Fibroblast of villous mesenchyme (primary cell): ENCODE data around the gene USP11. TPM values are rescaled to one million over a fixed set of nuclear protein-coding genes. Genes with fewer than 3 reads are reported as not detected.

Source experiments
- DNase-seq: peaks from one replicate; pipeline ENCODE4 v3.0.0-alpha.2; 2010; ENCODE audit warnings: low read depth
- H3K4me3 ChIP-seq: 2 replicates; pipeline ENCODE4 v1.5.1; 2011; ENCODE audit warnings: low read depth, mild to moderate bottlenecking, low read length
- total RNA-seq: library from RNA; depleted of rRNA; stranded (reverse); fragments of >200 nt; gene quantifications from 2 replicates; pipeline ENCODE4 v1.2.3, GENCODE V29; 2012
- TF ChIP-seq, protein P1 (sequence below): IDR thresholded peaks from 2 replicates; pipeline ENCODE4 v1.5.1; 2012; ENCODE audit warnings: low read depth, mild to moderate bottlenecking, low read length; ENCODE audit not compliant: insufficient read depth

Gene USP11
- total RNA-seq, 1 donor = 48.4 TPM

GRCh38 chrX:47242321-47242720, 9.5 kb downstream of the USP11 start:
- TF ChIP-seq, protein P1, sequence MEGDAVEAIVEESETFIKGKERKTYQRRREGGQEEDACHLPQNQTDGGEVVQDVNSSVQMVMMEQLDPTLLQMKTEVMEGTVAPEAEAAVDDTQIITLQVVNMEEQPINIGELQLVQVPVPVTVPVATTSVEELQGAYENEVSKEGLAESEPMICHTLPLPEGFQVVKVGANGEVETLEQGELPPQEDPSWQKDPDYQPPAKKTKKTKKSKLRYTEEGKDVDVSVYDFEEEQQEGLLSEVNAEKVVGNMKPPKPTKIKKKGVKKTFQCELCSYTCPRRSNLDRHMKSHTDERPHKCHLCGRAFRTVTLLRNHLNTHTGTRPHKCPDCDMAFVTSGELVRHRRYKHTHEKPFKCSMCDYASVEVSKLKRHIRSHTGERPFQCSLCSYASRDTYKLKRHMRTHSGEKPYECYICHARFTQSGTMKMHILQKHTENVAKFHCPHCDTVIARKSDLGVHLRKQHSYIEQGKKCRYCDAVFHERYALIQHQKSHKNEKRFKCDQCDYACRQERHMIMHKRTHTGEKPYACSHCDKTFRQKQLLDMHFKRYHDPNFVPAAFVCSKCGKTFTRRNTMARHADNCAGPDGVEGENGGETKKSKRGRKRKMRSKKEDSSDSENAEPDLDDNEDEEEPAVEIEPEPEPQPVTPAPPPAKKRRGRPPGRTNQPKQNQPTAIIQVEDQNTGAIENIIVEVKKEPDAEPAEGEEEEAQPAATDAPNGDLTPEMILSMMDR = no peak
- DNase-seq = no peak
- H3K4me3 ChIP-seq = no peak overlapping the region

- no peak overlapping the region for H3K4me3 ChIP-seq
- TF ChIP-seq, protein P1 = no peak
- no peak for DNase-seq
Observed at GRCh38 chrX:47243351-47243750, 10.5 kb downstream of the USP11 start.

DNA sequence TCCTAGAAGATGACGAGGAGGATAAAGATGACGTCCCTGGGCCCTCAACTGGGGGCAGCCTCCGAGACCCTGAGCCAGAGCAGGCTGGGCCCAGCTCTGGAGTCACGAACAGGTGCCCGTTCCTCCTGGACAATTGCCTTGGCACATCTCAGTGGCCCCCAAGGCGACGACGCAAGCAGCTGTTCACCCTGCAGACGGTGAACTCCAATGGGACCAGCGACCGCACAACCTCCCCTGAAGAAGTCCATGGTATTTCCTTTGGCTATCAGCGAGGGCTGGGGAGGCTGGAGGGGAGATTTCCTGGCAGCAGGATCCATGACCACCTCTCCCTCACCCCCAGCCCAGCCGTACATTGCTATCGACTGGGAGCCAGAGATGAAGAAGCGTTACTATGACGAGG, 11.9 kb downstream of the USP11 start:
- no peak overlapping the region for H3K4me3 ChIP-seq
- TF ChIP-seq, protein P1 = no peak
- no peak for DNase-seq

DNA sequence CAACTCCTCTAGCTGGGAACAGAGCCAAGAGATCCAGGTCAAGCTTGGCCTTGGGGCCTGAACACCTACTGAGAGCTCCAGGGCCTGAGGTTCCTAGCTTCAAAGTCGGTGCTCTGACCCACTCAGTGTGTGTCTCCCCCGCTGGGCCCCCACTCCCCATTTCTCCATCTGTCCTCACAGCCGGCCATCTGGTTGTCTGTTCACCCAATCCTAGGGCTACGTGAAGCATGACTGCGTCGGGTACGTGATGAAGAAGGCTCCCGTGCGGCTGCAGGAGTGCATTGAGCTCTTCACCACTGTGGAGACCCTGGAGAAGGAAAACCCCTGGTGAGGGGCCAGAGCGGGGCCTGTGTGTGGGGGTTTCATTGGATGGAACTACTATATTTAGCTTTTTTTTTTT, 12.3 kb downstream of the USP11 start:
- TF ChIP-seq, protein P1 = no peak
- H3K4me3 ChIP-seq = no peak overlapping the region
- no peak for DNase-seq

- peak; percentile 8 for DNase-seq
- TF ChIP-seq, protein P1 = no peak
- H3K4me3 ChIP-seq = no peak overlapping the region
Observed at GRCh38 chrX:47247206-47247998, 14.6 kb downstream of the USP11 start.

DNA sequence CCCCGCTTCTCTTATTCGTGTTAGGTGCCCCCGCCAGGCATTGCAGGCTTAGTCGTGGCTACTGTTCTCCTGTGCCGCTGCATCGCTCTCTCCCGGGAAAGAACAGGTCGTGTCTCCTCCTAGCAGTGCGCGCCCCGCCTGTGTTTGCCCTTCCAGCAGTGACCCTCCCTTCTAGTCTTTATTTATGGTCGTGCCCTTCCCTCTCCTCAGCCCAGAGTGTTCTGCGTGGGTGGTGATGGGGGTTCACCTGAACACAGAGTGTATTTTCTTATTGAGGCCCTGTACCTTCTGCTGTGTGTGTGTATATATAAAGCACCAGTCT, 15.2 kb downstream of the USP11 start:
- no peak overlapping the region for H3K4me3 ChIP-seq
- no peak for DNase-seq
- TF ChIP-seq, protein P1 = no peak

DNA sequence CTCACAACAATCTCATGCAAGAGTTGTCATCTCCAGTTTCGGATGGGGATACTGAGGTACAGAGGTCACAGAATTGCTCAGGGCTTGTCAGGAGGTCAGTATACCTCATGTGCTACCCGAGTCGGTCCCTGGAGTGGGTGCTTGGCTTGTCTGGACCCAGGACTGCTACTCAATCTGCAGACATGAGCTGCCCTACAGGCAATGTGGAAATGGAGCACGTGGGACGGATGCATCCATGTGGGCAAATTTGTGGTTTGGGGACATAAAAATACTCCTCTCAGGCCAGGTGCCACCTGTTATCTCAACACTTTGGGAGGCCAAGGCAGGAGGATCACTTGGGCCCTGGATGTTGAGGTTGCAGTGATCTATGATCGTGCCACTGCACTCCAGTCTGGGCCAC, 15.8 kb downstream of the USP11 start:
- TF ChIP-seq, protein P1 = no peak
- no peak overlapping the region for H3K4me3 ChIP-seq
- DNase-seq = no peak
